CD4-positive, alpha-beta T cell (primary cell): Measurements from ENCODE around the gene NOP53. TPM values are rescaled to one million over a fixed set of nuclear protein-coding genes. Genes with fewer than 3 reads are reported as not detected.

ENCODE experiments used
- ATAC-seq: fragments of 200-7000 bp; cut with Tn5 transposase; one replicate; pipeline ENCODE4 v1.10.0; 2022; ENCODE audit warnings: mild to moderate bottlenecking; ENCODE audit not compliant: poor library complexity
- CTCF ChIA-PET: fragments of 350-600 bp; sonication (Branson Sonifier 250); formaldehyde crosslinking; loops from one replicate; lab custom pipeline; 2021; ENCODE audit warnings: antibody characterized with exemption, inconsistent platforms; lab: Charles Lee
- POLR2A ChIA-PET: fragments of 350-600 bp; sonication (Branson Sonifier 250); formaldehyde crosslinking; loops from one replicate; lab custom pipeline; 2021; ENCODE audit warnings: antibody characterized with exemption, inconsistent platforms; lab: Charles Lee
- DNase-seq, 14 experiments: peaks; one replicate each; pipeline ENCODE4 v3.0.0-alpha.2; 2013 to 2020; ENCODE audit warnings: mixed read lengths in 2 of 14
- H3K27ac ChIP-seq, 2 donors: one replicate each; pipeline versions ENCODE4 v1.5.1 to v1.7.0; 2013; ENCODE audit warnings: low read length in 2 of 2, low read depth in 1 of 2, mild to moderate bottlenecking in 1 of 2
- H3K27me3 ChIP-seq, 2 experiments: 1 replicate in 1 of 2; 2 replicates in 1 of 2; pipeline versions ENCODE4 v1.6.1 to v1.7.0; 2013; ENCODE audit warnings: low read length in 2 of 2, control low read depth in 1 of 2, mild to moderate bottlenecking in 1 of 2, moderate library complexity in 1 of 2; ENCODE audit not compliant: insufficient read depth in 2 of 2, control insufficient read depth in 1 of 2
- H3K36me3 ChIP-seq: one replicate; pipeline ENCODE4 v1.6.1; 2013; ENCODE audit warnings: low read length, control low read depth; ENCODE audit not compliant: insufficient read depth
- H3K4me1 ChIP-seq: one replicate; pipeline ENCODE4 v1.6.1; 2013; ENCODE audit warnings: low read length, control low read depth; ENCODE audit not compliant: insufficient read depth
- H3K4me3 ChIP-seq: one replicate; pipeline ENCODE4 v1.5.1; 2013; ENCODE audit warnings: mild to moderate bottlenecking, low read length, moderate library complexity
- H3K9me3 ChIP-seq, 2 experiments: 1 replicate in 1 of 2; 2 replicates in 1 of 2; pipeline versions ENCODE4 v1.6.1 to v1.7.0; 2013; ENCODE audit warnings: low read length in 2 of 2, mild to moderate bottlenecking in 2 of 2, control low read depth in 1 of 2, moderate library complexity in 1 of 2; ENCODE audit not compliant: control insufficient read depth in 1 of 2, insufficient read depth in 1 of 2
- H3K27ac Mint-ChIP-seq: one replicate; pipeline ENCODE4 v1.8.0; 2020; ENCODE audit warnings: mixed read lengths
- H3K27me3 Mint-ChIP-seq: one replicate; pipeline ENCODE4 v1.8.0; 2021; ENCODE audit warnings: mixed read lengths
- H3K36me3 Mint-ChIP-seq: one replicate; pipeline ENCODE4 v1.8.0; 2021; ENCODE audit warnings: low read depth, mixed read lengths
- H3K4me1 Mint-ChIP-seq: one replicate; pipeline ENCODE4 v1.8.0; 2021; ENCODE audit warnings: low read depth, mixed read lengths
- H3K4me3 Mint-ChIP-seq: one replicate; pipeline ENCODE4 v1.8.0; 2020; ENCODE audit warnings: mild to moderate bottlenecking, mixed read lengths
- H3K9me3 Mint-ChIP-seq: one replicate; pipeline ENCODE4 v1.8.0; 2020; ENCODE audit warnings: mixed read lengths
- CTCF ChIP-seq: fragments of 200-600 bp; IDR thresholded peaks from one replicate; pipeline ENCODE4 v1.8.0; 2022; ENCODE audit warnings: antibody characterized with exemption, mild to moderate bottlenecking
- intact Hi-C, 2 experiments: fragments of 100-400 bp; cut with DNase I in 1 of 2; cut with micrococcal nuclease in 1 of 2; formaldehyde crosslinking; loops; one replicate each; pipeline versions ENCODE4 v1.15.1 to v1.9.0; 2023 to 2025; cut with DNase I, micrococcal nuclease
- total RNA-seq, 174 experiments: library from RNA in 2 of 174; stranded (reverse) in 2 of 174; gene quantifications; one replicate each; pipeline ENCODE4 v1.2.3 and lab custom pipeline; 2021 to 2026

The NOP53 gene
- total RNA-seq, 2 experiments from 2014 or later, result 1,074 to 1,154 TPM

GRCh38 chr19:47729799-47730520, 15.4 kb upstream of the NOP53 start:
- DNase-seq, result peak in 5 of 14 experiments; percentile 9 to 48 (median 25)

GRCh38 chr19:47730521-47730889, 14.8 kb upstream of the NOP53 start:
- Histone ChIP-seq H3K27ac (no peak overlapping the region), H3K4me3 (no peak overlapping the region), H3K36me3 (no peaks in the 10 kb centered on the region), H3K4me1 (peaks cover 14% of the 10 kb centered on the region), H3K27me3 (peaks cover 16 to 21% of the 10 kb centered on the region in 2 experiments), H3K9me3 (peaks cover 0 to 12% of the 10 kb centered on the region in 2 experiments)
- intact Hi-C loops, result no loop called here
- no peak for DNase-seq
- Mint-ChIP-seq H3K4me1 (peaks cover 17% of the 10 kb centered on the region), H3K9me3 (no peaks in the 10 kb centered on the region), H3K36me3 (no peaks in the 10 kb centered on the region), H3K27ac (no peak overlapping the region), H3K4me3 (peak overlapping the region; percentile 60), H3K27me3 (peaks cover 31% of the 10 kb centered on the region)
- POLR2A ChIA-PET, result no interaction called here
- CTCF ChIA-PET, result no interaction called here
- TF ChIP-seq CTCF, result no peak
- ATAC-seq, result no peak

More at GRCh38 chr19:47729799-47730520, 15.4 kb upstream of the NOP53 start:
- Histone ChIP-seq H3K4me1 (peaks cover 14% of the 10 kb centered on the region), H3K27ac (no peak overlapping the region), H3K9me3 (peaks cover 0 to 12% of the 10 kb centered on the region in 2 experiments), H3K27me3 (peaks cover 16 to 21% of the 10 kb centered on the region in 2 experiments), H3K4me3 (peak overlapping the region; percentile 40), H3K36me3 (no peaks in the 10 kb centered on the region)
- intact Hi-C loops, result no loop called here
- ATAC-seq, result peak; percentile 61
- Mint-ChIP-seq H3K27ac (no peak overlapping the region), H3K4me1 (peaks cover 17% of the 10 kb centered on the region), H3K9me3 (no peaks in the 10 kb centered on the region), H3K27me3 (peaks cover 31% of the 10 kb centered on the region), H3K36me3 (no peaks in the 10 kb centered on the region), H3K4me3 (peak overlapping the region; percentile 60)
- TF ChIP-seq CTCF, result no peak
- CTCF ChIA-PET, result no interaction called here
- POLR2A ChIA-PET, result no interaction called here

GRCh38 chr19:47730910-47731309, 14.4 kb upstream of the NOP53 start:
- Histone ChIP-seq H3K27ac (no peak overlapping the region), H3K9me3 (peaks cover 0 to 8% of the 10 kb centered on the region in 2 experiments), H3K27me3 (peaks cover 16 to 21% of the 10 kb centered on the region in 2 experiments), H3K36me3 (no peaks in the 10 kb centered on the region), H3K4me1 (peaks cover 14% of the 10 kb centered on the region), H3K4me3 (no peak overlapping the region)
- intact Hi-C loops, result no loop called here
- H3K9me3 Mint-ChIP-seq, result no peaks in the 10 kb centered on the region
- no peak overlapping the region for H3K4me3 Mint-ChIP-seq
- no peak overlapping the region for H3K27ac Mint-ChIP-seq
- peaks cover 31% of the 10 kb centered on the region for H3K27me3 Mint-ChIP-seq
- TF ChIP-seq CTCF, result no peak
- CTCF ChIA-PET, result no interaction called here
- POLR2A ChIA-PET, result no interaction called here
- H3K4me1 Mint-ChIP-seq, result peaks cover 17% of the 10 kb centered on the region
- no peaks in the 10 kb centered on the region for H3K36me3 Mint-ChIP-seq
- ATAC-seq (no peak), DNase-seq (no peak)
